KBM-7 (cell line): ENCODE results near the gene AKAP12.

Experiments
- DNase-seq: peaks from one replicate; pipeline ENCODE4 v3.0.0-alpha.2; 2015
- in situ Hi-C: fragments of 300-500 bp; cut with MboI; formaldehyde crosslinking; loops from 2 replicates; pipeline ENCODE4 v1.14.3; 2020; ENCODE audit warnings: low sequenced_read_pairs, low pct_unique_long_range_greater_than_20kb, mixed read lengths

AKAP12 gene

DNA sequence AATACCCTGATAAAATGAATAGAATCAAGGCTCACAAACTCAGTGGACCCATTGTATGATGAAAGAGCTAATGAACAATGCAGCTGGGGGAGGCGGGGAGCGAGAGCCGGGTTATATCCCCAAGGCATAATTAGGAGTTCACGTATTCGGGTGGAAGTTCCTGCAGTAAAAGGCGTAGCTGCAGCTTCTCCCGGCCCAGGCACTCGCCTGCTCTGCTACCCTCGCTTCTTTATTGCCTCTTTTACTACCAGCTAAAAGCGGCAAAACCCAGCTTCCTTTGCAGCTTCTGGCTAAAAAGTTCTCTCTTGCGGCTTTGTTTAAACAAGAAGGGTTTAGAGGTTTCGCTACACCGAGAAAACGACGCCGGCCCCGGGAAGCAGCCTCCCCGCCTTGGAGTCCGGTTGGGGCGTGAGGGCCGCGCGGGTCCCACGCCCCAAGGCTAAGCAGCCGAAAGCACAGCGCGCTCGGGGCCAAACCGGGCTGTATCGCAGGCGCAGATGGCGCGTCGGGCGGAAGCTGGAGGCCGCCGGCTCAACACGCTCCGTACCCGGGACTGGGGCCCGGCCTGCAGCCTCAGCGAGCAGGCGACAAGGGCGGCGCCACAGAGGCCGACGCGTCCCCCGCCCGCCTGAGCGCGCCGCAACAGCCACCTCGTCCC is 150.0 kb downstream of the AKAP12 start:
- in situ Hi-C loops = no loop called here
- no peak for DNase-seq

DNA sequence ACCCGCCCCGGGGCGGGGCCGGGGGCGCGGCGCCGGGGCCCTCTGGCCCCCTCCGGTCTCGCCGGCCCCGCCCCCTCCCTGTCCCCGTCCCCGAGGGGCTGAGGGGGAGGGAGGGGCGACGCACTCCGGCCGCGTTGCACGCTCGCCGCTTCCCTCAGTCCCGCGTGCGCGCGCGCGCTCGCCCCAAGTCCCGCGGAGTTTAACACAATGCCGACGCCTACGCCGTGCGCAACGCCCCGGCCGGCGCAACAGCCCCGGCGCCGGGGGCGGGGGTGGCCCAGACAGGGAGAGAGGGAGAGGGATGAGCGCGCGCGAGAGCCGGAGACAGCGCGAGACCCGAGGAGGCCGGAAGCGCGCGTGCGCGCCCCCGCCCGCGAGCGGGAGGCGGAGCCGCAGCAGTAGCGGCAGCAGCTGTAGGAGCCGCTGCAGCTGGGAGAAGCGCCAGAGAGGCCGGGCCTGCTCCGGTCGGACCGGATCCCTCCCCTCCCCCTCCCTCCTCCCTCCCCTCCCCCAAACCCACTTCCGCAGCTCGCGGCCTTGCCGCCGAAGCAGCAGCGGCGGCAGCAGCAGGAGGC is 150.6 kb downstream of the AKAP12 start:
- peak; percentile 99 for DNase-seq
- in situ Hi-C loops = no loop called here

DNA sequence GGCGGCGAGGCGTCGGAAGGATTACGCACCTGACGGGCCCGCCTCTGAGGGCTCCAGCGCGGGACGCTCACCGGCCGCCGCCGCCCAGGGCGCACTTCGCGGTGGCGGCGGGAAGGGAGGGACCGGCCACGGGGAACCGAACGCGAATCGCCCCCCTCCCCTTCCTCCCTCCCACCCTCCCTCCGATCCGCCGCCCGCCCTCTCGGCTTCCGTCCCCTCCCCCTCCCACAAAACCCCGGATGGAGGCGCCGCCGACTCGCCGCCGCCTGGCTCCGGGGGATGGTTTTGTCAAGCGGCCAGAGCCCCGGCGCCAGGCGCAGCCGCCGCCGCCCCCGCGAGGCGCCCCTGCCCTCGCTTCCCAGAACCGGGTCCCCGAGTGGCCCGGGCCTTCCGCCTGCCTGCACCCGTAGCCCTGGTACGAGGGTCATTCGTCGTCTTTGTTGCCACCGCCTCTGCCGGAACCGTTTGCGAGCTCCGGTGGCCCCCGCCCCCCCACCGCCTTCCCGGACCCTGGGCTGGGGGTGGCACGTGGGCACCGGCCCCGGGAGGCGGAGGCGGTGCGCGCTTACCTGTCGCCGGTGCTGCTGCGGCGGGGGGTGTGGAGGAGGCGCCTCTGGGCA is 151.2 kb downstream of the AKAP12 start:
- DNase-seq = peak; percentile 59
- in situ Hi-C loops = no loop called here

DNA sequence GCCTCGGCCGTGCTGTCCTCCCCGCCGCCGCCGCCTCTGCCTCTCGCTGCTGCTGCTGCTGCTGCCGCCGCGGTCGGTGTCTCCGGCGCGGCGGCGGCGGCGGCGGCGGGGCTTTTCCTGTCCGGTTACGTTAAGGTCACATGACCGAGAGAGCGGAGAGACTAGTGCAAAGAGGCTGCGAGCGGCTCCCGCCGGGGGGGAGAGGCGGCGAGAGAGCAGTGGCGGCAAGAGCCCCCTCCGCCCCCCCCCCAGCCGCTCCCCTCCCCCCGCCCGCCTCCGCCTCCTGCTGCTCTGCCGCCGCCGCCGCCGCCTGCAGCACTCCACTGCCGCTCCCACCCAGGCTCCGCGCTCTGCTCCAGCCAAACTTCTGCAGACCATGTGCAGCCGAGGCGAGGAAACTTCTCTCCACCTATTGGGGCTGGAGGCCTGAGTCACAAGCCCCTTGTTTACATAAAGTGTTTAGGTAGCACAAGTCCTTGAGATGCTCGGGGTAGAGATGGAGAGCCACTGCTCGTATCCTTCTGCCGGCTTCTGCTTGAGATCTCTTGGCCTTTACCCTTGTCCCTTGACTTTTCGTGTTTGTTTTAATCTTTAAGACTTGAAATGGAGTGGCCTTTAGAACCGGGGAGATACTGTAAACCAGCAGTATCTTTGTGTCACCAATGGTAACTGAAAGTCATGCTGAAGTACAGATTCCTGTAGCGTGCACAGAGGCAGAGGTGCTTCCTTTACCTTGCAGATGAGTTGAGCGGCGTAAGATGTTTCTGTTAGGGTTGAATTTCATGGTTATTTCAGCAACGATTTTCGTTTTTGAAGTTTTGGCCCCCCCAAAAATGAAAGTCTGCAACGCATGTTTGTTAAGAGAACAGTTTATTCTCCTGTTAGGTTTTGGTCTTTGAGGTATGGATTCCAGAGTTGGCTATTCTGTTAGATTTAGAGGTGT is 152.0 kb downstream of the AKAP12 start, which contains the start of gene ZBTB2:
TSS of gene ZBTB2 (minus strand) at position 89 of the 943 bp plus-strand sequence. CDS start 17,922 bp downstream, outside the sequence.
- peak; percentile 69 for DNase-seq
- in situ Hi-C loops = no loop called here

DNA sequence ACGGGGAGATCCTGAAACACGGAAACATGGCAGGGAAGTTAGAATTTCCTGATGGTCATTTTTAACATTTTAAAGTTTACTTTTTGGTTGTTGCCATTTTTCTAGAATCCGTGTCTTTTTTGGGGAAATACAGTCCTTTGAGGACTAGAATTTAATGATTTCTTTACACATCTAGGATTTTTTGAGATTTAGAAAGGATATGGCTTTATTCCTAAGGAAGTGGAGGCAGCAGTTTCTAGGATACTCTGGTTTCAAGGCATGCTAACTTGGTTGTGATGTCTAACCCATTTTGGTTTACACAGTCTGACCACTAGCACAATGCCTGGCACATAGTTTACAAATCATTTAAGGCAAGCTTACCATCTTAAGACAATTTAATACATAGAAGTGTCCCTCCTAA is 152.7 kb downstream of the AKAP12 start:
- in situ Hi-C loops = no loop called here
- DNase-seq = no peak

DNA sequence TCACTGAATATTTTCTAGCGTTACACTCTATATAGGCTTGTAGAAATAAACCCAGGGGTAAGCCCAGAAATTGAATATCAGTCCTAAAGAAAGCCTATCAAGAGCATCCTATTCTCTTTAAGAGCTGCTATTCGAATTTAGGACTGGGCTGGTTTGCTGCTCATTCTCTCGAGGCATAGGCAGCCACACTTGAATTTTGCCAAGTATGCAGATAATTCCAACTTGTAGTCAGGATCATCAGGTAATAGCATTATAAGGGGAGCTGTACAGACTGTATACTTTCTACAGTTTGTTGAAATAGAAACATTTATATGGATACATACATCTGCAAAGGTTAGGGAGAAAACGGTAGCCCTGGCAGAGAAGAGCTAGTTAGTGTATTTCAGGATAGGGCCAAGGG is 153.6 kb downstream of the AKAP12 start:
- DNase-seq = no peak
- in situ Hi-C loops = no loop called here

DNA sequence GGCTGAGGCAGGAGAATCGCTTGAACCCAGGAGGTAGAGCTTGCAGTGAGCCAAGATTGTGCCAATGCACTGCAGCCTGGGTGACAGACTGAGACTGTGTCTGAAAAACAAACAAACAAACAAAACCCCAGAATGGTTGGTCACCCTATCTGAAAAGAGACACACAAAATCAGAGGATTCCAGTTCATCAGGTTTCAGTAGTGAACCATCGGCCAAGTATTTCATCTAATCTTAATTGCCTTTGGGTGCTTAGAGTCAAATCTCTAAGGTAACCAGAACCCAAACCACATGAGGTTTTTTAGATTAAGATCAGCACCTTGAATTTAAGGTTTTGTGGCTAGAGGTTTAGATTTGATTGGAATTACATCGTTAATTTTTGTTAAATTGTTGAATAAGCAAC is 159.9 kb downstream of the AKAP12 start:
- in situ Hi-C loops = no loop called here
- no peak for DNase-seq

DNA sequence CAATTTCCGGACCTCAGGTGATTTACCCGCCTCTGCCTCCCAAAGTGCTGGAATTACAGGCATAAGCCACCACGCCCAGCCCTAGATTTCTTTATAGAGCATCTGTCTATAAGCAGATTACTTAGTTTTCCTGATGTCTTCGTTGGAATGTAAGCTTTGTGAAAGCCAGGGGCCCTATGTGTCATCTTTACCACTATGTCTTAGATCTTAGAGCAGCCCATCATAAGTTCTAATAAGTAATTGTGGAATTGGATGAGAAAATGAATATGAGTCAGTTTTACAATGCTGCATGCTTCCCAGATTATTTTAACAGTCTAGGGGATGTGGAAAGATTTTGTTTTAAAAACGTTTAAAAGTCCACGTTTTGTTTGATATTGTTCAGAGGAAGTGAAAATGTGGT is 160.7 kb downstream of the AKAP12 start:
- DNase-seq = no peak
- in situ Hi-C loops = no loop called here

DNA sequence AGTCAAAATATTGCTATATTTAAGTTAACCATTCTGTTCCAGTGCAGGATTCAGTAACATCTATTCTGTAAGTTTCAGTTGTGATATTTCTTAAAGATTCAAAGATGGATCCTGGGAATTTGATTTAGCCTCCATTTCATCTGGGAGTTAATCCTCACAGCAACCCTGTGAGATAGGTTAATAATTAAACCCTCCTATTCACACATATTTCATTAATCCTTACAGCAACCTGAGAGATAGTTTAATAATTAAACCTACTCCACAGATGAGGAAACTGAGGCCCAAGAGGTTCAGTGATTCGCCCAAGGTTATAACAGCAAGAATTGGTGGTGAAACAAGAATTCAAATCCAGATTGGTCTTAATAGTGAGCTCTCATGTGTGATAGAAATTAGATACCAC is 162.5 kb downstream of the AKAP12 start:
- no peak for DNase-seq
- in situ Hi-C loops = no loop called here

DNA sequence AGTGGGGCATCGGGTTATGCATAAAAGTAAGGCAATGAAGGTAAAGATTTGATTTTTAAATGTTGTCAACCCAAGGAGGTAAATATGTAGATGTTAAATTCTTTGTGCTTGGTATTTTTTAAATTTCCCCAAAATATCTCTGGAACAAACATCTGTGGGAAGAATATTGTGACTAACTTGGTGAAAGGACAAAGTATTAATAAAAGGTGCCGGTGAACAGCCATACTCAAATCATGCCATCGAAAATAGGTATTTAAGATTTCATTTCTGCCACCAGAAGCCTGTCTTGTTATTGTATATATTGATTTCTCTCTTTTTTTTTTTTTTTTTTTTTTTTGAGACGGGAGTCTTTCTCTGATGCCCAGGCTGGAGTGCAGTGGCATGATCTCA is 164.1 kb downstream of the AKAP12 start:
- in situ Hi-C loops = no loop called here
- DNase-seq = no peak
